Occipital lobe (tissue), 2 donors: Measurements from ENCODE around the gene SPOCK1. TPM values are rescaled to one million over a fixed set of nuclear protein-coding genes. Genes with fewer than 3 reads are reported as not detected.

Experiments
- DNase-seq: peaks from one replicate; lab custom pipeline; 2025; lab: John Stamatoyannopoulos, UW
- total RNA-seq: library from RNA; depleted of rRNA; stranded (reverse); fragments of >200 nt; gene quantifications from one replicate; pipeline ENCODE4 v1.2.3, GENCODE V29; 2014

The SPOCK1 gene
- total RNA-seq, 1 donor from 2014 or later: 36.7 TPM

- DNase-seq: no peak
Observed at GRCh38 chr5:137492331-137492730, 6.8 kb downstream of the SPOCK1 start.

GRCh38 chr5:137491121-137491520 is 8.0 kb downstream of the SPOCK1 start:
- no peak for DNase-seq

DNA sequence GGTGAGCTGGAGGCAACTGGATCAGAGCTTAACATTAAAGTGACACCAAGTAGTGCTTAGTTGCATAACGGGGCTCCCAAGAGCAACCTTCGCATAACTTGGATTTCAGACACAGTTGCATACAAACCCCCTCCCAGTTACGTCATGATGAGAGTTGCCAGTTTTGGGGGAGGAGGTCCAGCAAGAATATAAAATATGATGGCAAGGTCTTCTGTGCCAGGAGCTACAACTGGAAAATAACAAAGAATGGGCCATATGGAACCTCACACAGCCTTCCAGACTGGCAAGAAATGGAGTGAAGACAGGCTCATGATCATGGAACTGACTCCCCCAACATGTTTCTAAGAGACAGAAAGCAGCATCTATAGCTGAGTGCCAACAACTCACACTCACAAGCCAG is 8.5 kb downstream of the SPOCK1 start:
- no peak for DNase-seq

DNA sequence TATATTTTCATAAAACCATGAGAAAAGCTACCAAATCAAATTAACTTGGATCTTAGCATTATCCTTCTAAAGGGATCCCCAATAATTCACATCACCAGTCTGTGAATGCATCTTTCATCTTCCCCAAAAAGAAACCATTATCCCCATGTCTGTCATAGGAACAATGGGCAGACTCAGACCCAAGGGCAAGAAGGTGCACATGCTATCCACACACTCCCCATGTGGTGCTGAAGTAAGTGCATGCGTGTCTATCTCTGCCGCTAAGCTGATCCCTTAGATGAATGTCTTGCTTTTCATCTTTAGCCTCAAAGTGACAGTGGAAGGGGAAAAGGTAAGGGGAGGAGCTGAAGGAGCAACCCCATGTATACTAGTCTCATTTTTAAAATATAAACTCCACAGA is 10.2 kb downstream of the SPOCK1 start:
- DNase-seq: no peak

GRCh38 chr5:137488516-137488915 is 10.6 kb downstream of the SPOCK1 start:
- DNase-seq: no peak

DNA sequence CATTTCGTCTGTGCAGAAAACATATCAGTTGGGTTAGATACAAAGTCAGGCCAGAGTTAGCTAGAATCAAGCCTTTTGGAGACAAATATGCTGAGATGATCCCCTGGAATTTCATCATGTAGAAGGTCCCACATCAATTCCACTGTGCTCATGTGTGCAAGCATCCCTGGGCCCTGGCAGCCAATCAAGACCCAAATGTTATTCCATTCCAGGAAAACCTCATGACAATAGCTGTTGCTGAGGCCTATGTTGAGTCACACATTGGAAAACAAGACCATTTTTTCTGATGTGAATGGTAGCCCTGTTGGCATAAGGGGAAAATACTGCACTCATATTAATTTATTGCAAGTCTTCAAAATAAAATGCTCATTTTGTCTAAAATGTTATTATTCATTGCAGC is 11.5 kb downstream of the SPOCK1 start:
- DNase-seq: peak; percentile 42

- no peak for DNase-seq
Observed at GRCh38 chr5:137486707-137487106, 12.4 kb downstream of the SPOCK1 start.

DNA sequence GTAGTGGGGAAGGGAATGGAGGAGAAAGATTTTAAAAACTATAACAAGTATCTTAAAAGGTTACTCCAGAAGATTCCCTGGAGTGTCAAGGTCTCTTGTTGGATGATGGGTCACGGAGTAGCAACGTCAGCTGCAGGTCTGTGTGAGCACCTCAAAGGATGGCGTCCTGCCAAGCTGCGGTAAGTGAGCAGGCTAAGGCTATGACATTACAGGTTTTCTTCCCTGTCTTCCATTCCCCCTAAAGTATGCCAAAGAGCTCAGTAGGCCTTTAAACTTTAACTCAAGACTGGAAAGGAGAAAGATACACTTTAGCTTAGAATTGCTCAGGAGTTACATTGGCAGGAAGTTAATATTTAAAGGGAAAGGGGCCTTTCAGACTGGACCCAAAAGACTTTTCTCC is 17.5 kb downstream of the SPOCK1 start:
- no peak for DNase-seq

GRCh38 chr5:137478043-137478442 is 21.1 kb downstream of the SPOCK1 start:
- DNase-seq: no peak

GRCh38 chr5:137470921-137471220 is 28.3 kb downstream of the SPOCK1 start:
- DNase-seq: no peak

GRCh38 chr5:137470111-137470920 is 28.8 kb downstream of the SPOCK1 start:
- DNase-seq: peak; percentile 18

GRCh38 chr5:137466889-137467288 is 32.2 kb downstream of the SPOCK1 start:
- DNase-seq: no peak

GRCh38 chr5:137465930-137466329 is 33.2 kb downstream of the SPOCK1 start:
- DNase-seq: no peak

DNA sequence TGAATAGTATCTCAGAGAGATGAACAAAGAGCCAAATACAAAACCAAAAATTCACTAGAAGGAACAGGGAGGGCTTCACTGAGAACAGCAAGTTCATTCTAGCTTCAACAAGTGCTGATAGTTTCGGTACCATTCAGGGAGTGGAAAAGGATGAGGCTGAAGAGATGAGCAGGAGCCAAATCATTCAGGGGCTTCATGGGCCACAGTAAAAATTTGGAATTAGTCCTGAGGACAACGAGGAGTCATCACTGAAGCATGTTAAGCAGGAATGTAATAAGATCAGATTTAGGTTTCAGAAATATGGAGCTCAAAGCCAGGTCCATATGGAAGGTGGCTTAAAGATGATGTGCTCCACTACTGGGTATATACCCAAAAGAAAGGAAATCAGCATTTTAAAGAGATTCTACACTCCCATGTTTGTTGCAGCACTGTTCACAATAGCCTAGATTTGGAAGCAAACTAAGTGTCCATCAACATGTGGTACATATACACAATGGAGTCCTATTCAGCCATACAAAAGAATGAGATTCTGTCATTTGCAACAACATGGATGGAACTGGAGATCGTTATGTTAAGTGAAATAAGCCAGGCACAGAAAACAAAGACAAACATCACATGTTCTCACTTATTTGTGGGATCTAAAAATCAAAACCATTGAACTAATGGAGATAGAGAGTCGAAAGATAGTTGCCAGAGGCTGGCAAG is 36.2 kb downstream of the SPOCK1 start:
- no peak for DNase-seq

GRCh38 chr5:137462265-137462590 is 36.9 kb downstream of the SPOCK1 start:
- DNase-seq: no peak

DNA sequence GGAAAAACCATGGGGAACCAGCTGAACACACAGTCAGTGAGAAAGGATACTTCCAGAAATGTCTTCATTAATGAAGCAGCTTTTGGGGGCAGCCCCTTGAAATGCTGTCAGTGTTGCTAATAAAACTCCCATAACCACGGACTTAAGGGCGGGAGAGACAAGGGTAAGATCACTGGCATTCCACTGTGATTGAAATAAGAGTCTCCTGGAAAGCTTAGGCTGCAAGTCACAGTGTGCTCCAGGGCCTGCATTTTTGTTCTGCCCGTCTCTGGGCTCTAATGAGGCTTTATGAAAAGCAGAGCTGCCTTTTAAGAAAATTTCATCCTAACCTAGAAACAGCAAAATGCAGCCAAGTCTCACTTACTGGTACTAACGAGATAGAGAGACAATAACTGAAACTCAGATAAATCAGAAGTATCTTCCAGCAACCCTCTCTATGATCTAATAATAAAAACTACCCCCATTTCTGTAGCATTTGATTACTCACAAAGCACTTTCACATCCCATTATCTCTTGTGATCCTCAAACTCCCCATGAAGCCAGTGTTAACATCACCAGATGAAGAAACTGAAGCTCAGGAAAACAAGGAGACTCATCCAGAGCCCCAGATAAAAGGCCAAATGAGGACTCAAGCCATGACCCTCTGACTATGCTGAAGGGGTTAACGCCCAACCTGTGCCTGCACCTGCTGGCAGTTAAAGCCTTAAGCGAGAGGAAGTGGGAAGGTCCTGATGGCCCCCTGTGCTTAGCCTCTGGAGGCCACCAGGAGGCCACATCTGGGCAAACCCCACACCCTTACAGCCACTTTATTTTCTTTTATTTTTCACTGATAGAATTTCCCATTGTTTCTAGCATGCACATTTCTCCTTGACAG is 37.5 kb downstream of the SPOCK1 start:
- DNase-seq: no peak

- DNase-seq: no peak
Observed at GRCh38 chr5:137454671-137455070, 44.5 kb downstream of the SPOCK1 start.

DNA sequence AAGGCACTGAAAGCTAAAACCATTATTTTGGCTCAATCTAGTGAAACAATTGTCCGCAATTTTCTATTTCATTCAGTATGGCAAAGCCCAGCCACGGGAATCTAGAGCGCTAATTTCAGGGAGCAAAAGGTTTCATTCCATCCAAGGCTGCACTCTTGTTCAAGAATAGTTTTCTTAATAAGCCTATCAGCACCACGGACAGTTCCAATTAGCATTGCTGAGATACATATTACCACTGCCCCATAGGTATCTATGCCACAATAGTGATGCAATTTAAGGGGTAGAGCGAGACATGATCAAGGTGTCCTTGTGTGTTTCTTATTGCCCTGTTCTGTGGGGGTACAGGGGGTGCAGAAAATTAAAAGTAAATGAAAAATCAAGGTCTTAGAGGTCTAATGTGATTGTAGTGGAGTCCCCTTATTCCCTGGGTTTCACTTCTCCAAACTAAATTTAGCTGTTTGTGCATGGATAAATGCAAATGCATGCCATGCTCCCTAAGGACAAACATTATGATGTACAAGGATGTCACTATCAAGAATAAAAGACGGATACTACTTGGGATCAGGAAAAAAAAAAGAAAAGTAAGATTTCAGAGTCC is 45.5 kb downstream of the SPOCK1 start:
- DNase-seq: no peak

DNA sequence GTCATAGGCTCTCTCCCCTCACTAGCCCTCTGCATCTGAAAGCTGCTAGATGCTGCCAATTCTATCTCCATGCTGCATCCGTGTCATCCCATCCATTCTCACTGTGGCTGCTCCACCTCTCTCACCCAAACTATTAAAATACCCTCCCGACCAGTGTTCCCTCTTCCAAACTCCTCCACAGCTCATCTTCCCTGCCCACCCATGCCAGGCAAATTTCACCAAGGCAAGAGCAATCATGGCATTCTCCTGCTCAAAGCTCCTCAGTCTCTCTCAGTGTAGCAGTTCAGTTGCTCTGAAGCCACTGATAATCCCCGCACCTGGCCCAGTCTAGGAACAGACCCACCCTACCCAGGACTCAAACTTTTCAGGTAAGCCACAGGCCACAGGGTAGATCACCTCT is 48.4 kb downstream of the SPOCK1 start:
- DNase-seq: no peak

DNA sequence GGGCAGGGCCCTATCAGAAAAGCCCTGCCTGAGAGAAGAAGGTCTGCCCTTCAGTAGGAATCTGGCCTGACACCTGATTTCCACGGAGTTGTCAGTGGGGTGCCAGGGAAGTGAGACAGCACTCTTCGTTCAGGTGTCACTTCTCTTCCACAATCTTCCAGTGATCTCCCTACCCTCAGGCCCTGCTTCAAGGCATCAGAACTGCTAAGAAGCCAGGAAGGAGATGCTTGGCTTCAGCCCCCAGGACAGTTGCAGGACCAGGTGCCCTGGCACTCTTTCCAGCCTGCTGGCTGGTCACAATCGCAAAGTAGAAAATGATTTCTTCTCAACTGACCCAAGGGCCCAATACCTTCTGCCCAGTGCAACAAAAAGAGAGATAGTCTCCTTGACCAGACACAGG is 50.3 kb downstream of the SPOCK1 start:
- no peak for DNase-seq

DNA sequence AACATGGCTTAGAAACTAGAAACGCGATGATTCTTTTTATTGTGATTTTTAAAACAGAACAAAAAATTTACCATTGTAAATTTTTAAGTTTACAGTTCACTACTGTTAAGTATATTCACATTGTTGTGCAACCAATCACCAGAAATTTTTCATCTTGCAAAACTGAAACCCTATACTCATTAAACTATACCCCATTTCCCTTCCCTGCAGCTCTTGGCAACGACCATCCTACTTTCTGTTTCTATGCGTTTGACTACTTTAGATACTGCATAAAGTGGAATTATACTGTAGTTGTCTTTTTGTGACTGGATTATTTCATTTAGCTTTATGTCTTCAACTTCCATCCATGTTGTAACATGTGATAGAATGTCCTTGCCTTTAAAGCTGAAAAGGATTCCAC is 52.5 kb downstream of the SPOCK1 start:
- DNase-seq: no peak

DNA sequence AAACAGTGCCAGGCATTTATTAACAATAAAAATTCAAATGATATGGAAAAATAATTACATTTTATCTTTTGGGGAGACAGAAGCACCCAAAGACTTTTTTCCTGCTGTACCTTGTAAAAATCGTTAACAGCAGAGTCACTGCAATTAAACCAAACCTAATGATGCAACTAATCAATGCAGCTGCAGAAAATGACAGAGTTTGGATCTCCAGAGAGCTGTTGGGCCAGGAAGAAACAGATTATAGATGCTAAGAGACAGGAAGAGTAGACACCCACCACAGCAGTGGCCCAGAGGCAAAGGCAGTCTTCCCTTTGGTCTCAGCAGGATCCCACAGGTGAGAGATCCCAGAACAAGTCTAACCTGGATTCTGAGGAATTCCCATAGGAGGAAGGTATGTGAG is 53.0 kb downstream of the SPOCK1 start:
- DNase-seq: no peak
